Measurements from ENCODE around the gene DELE1. TPM values are rescaled to one million over a fixed set of nuclear protein-coding genes. Genes with fewer than 3 reads are reported as not detected.

DELE1 gene
- total RNA-seq, 2 donors from 2014 or later, result 69.2 to 69.4 TPM

- H3K9ac ChIP-seq (ENCODE audit: low read depth in 2 of 2, low read length in 2 of 2), result no peak overlapping the region
- no peak for DNase-seq
- H3K4me1 ChIP-seq, result peaks cover 3% of the 10 kb centered on the region
- H3K27ac ChIP-seq, result no peak overlapping the region
- no peak for TF ChIP-seq CTCF (IDR thresholded peaks at IDR 0.05)
- intact Hi-C loops (cut with DNase I), result no loop called here
- no peaks in the 10 kb centered on the region for H3K27me3 ChIP-seq
- peaks cover 5% of the 10 kb centered on the region for H3K36me3 ChIP-seq
- H3K4me3 ChIP-seq, result no peak overlapping the region
- no peaks in the 10 kb centered on the region for H3K9me3 ChIP-seq
Observed at GRCh38 chr5:141973871-141974595, 50.4 kb downstream of the DELE1 start.

- H3K9me3 ChIP-seq, result no peaks in the 10 kb centered on the region
- no peak for TF ChIP-seq CTCF (IDR thresholded peaks at IDR 0.05)
- H3K4me1 ChIP-seq, result no peaks in the 10 kb centered on the region
- no peak overlapping the region for H3K27ac ChIP-seq
- H3K9ac ChIP-seq (ENCODE audit: low read depth in 2 of 2, low read length in 2 of 2), result no peak overlapping the region
- DNase-seq, result no peak
- H3K4me3 ChIP-seq, result no peak overlapping the region
- no peaks in the 10 kb centered on the region for H3K27me3 ChIP-seq
- H3K36me3 ChIP-seq, result peaks cover 14% of the 10 kb centered on the region
- intact Hi-C loops (cut with DNase I), result no loop called here
Observed at GRCh38 chr5:141976176-141976575, 52.5 kb downstream of the DELE1 start.

GRCh38 chr5:141978389-141978788, 54.7 kb downstream of the DELE1 start:
- no peaks in the 10 kb centered on the region for H3K9me3 ChIP-seq
- H3K4me1 ChIP-seq, result no peaks in the 10 kb centered on the region
- H3K36me3 ChIP-seq, result peaks cover 16% of the 10 kb centered on the region
- DNase-seq, result no peak
- H3K27ac ChIP-seq, result no peak overlapping the region
- H3K27me3 ChIP-seq, result no peaks in the 10 kb centered on the region
- no peak for TF ChIP-seq CTCF (IDR thresholded peaks at IDR 0.05)
- intact Hi-C loops (cut with DNase I), result no loop called here
- H3K9ac ChIP-seq (ENCODE audit: low read depth in 2 of 2, low read length in 2 of 2), result no peak overlapping the region
- no peak overlapping the region for H3K4me3 ChIP-seq

- H3K4me1 ChIP-seq, result no peaks in the 10 kb centered on the region
- H3K36me3 ChIP-seq, result peaks cover 12% of the 10 kb centered on the region
- intact Hi-C loops (cut with DNase I), result no loop called here
- no peaks in the 10 kb centered on the region for H3K9me3 ChIP-seq
- no peak for DNase-seq
- no peaks in the 10 kb centered on the region for H3K27me3 ChIP-seq
- H3K9ac ChIP-seq (ENCODE audit: low read depth in 2 of 2, low read length in 2 of 2), result no peak overlapping the region
- H3K27ac ChIP-seq, result no peak overlapping the region
- no peak for TF ChIP-seq CTCF (IDR thresholded peaks at IDR 0.05)
- no peak overlapping the region for H3K4me3 ChIP-seq
Observed at GRCh38 chr5:141982626-141983025, 59.0 kb downstream of the DELE1 start.

- no peak overlapping the region for H3K4me3 ChIP-seq
- no peak for TF ChIP-seq CTCF (IDR thresholded peaks at IDR 0.05)
- no peak for DNase-seq
- no peak overlapping the region for H3K9ac ChIP-seq (ENCODE audit: low read depth in 2 of 2, low read length in 2 of 2)
- no peaks in the 10 kb centered on the region for H3K27me3 ChIP-seq
- no peak overlapping the region for H3K27ac ChIP-seq
- peaks cover 4% of the 10 kb centered on the region for H3K36me3 ChIP-seq
- H3K9me3 ChIP-seq, result no peaks in the 10 kb centered on the region
- H3K4me1 ChIP-seq, result no peaks in the 10 kb centered on the region
- intact Hi-C loops (cut with DNase I), result no loop called here
Observed at GRCh38 chr5:141986072-141986471, 62.4 kb downstream of the DELE1 start.

Data from colonic mucosa (tissue), 4 donors.